ENCODE results near the gene MYO18A.
A peak's percentile ranks its signal among the peaks of the same experiment; 100 is the strongest.

Gene MYO18A

GRCh38 chr17:29078183-29079045, 101.8 kb downstream of the MYO18A start:
- no peak for DNase-seq

DNA sequence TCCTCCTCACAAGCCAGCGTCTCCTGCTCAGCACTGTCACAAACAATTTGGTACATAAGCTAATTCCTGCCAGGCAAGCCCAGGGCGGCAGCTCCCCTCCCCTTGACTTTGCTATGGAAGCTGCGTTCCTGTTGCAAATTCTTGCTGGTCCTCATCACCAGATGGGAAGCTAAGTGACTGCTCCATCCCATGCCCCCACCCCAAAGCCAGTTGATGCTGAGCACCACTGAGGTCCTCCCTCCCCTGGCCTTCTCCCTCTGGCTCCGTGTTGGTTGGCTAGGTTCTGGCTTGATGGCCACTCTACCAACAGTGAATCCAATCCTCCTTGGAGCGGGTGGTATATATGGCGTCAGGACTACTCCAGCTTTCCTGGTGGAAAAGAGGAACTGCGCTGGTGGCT, 102.9 kb downstream of the MYO18A start:
- no peak for DNase-seq

GRCh38 chr17:29076722-29077121, 103.5 kb downstream of the MYO18A start:
- DNase-seq, result no peak

DNA sequence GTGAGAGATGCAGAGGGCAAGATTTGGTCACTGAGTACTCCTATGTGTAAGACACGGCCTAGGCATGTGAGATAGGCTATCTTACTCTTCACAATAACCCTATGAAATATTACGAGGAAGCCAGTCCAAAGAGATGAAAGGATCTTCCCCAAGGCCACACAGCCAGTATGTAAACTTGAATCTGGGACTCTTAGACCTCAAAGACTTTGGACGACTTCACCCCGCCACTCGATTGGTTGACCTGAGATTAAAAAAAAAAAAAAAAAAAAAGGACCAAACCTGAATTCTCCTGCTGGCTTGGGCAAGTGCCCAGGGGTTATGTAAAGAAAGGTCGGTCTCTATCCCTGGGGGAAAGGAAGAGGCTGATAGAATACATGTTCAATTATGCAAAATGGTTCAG, 104.1 kb downstream of the MYO18A start:
- DNase-seq, result no peak

DNA sequence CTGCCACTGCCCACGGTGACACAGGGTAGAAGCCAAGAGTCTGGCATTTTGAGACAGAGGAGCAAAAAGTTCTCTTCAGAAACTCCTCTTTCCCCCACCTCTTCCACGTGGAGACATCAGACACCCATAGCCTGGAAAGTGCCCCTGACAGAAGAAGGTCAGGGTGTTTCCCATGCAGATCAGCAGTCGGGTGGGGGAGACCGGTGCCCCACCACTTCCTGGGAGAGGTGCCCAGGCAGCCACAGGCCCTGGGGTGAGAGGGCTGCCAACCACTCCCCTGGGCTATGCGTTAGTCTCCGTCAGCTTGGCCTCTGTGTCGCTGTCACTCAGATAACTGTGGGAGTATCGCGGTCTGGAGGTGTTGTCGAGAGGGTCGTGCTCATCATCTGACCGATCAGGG, 105.7 kb downstream of the MYO18A start:
- no peak for DNase-seq

DNA sequence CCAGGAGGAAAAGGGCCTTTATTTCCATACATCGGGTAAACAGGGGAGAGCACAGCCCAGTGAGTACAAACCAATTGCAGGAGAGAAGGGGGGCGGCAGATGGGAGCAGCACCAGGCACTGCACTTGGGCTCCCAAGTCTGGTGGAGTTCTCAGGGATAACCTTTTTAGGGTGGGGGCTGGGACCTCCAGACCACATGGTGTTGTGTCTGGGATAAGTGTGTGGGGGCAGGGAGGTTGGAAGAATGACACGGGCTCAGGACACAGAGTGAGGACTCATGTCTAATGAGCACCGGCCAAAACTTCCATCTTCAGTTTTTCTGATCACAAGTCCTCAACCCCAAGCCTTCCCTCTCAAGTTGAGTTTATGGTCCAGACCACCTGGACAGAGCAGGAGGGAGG, 106.7 kb downstream of the MYO18A start:
- no peak for DNase-seq

- no peak for DNase-seq
Observed at GRCh38 chr17:29073045-29073444, 107.2 kb downstream of the MYO18A start.

DNA sequence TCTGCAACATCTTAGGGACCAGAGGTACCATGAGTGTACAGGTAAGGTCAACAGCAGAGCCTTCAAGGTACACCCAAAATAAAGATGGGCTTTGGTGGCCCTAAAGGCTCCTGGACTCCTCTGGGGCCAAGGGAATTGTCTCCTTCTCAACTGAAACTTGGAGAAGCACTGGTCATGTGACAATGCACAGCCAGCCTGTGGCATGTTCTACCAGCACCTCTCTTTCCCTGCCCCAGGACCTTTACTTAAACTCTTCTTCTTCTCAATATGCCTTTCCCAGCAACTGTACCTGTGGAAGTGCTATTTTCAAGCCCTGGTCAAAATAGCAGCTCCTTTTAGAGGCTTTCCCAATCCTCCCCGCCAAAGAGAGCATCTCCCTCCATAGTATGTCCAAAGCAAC, 108.9 kb downstream of the MYO18A start:
- DNase-seq, result no peak

GRCh38 chr17:29070781-29071180, 109.4 kb downstream of the MYO18A start:
- no peak for DNase-seq

- DNase-seq, result no peak
Observed at GRCh38 chr17:29070308-29070707, 109.9 kb downstream of the MYO18A start.

- peak; percentile 5 for DNase-seq
Observed at GRCh38 chr17:29069526-29070041, 110.6 kb downstream of the MYO18A start.

- DNase-seq, result no peak
Observed at GRCh38 chr17:29068818-29069217, 111.4 kb downstream of the MYO18A start.

GRCh38 chr17:29066606-29067005, 113.6 kb downstream of the MYO18A start:
- DNase-seq, result no peak

DNA sequence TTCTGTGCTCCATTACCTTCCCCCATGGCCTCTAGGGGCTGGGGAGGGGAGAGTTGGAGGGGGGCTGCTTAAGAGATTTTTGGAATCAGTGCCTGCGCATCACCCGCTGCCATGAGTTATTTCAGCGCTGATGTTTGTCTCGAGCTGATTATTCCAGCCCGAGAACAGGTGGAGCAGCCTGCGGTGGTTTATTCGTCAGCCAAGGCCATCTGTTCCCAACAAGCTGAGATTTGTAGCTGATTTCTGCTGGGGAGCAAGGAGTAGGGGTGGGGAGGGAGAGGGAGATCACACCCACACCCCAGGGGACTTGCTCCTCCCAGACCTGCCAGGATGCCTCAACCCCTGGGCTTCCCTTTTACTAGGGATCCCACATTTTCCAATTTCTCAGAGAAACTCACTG, 114.2 kb downstream of the MYO18A start:
- DNase-seq, result no peak

DNA sequence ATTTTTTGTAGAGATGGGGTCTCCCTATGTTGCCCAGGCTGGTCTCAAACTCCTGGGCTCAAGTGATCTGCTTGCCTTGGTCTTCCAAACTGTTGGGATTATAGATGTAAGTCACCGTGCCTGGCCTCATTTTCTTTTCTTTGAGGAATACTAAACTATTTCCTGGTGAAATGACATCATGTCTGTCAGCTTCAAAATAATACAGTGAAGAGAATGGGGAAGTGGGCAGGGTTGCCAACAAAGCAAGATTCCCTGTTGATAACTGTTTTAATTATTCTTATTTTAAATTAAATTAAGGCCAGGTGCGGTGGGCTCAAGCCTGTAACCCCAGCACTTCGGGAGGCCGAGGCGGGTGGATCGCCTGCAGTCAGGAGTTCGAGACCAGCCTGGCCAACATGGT, 116.2 kb downstream of the MYO18A start:
- no peak for DNase-seq

- DNase-seq, result no peak
Observed at GRCh38 chr17:29062215-29062614, 118.0 kb downstream of the MYO18A start.

DNA sequence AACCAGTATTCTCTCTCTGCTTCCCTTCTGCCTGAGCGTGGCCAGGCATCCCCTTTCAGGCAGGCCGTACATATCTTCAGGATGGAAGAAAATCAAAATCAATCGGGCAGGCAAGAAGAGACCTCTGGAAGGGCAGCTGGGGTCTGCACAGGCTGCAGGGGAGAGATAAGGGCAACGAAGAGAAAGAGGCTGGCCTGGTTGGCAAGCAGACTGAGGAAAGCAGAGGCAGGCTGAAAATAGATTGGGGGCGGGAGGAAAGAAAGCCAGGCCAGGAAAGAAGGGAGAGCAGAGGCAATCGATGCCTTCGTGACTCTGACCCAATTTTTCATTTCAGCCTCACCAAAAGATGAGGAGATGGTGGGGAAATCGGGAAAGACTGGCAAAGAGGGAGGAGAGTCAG, 119.2 kb downstream of the MYO18A start:
- no peak for DNase-seq

DNA sequence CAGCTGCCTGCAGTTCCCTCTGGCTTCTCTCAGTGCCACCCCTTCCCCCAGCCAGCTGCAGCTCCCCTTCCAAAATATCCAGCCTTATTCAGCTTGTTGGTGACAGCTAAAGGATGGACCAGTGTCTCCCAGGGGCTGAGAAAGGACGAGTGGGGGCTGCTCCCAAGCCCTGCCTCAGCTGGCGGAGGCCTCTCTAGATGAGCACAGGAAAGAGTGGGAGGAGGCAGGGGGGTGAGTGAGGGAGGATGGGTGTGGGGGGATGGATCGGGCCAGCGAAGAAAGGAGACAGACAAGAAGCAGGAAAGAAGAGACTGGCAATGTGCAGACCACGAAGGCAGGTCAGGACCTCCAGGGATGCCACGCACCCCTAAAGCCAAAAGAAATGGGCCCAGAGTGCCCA, 119.7 kb downstream of the MYO18A start:
- DNase-seq, result no peak

DNA sequence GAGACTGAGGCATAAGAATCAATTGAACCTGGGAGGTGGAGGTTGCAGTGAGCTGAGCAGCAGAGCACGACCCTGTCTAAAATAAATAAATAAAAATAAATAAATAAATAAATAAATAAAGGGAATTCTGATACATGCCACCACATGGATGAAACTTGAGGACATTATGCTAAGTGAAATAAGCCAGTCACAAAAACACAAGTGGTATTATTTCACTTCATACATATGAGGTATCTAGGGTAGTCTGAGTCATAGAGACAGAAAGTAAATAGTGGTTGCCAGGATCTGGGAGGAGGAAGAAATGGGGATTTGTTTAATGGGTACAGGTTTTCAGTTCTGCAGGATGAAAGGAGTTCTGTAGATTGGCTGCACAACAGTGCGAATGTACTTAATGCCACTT, 120.9 kb downstream of the MYO18A start:
- DNase-seq, result peak; percentile 35

DNA sequence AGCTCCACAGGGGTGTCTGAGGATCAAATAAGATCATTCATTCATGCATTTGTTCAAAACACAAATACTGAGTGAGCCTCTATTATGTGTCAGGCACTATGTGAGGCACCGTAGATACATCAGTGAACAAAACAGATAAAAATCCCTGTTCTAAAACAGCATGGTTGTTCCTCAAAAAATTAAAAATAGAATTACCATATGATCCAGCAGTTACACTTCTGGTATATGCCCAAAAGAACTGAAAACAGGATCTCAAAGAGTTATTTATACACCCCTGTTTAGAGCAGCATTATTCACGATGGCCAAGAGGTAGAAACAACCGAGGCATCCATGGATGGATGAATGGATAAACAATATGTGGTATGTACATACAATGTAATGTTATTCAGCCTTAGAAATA, 121.8 kb downstream of the MYO18A start:
- DNase-seq, result no peak

- DNase-seq, result no peak
Observed at GRCh38 chr17:29057361-29057760, 122.8 kb downstream of the MYO18A start.

DNA sequence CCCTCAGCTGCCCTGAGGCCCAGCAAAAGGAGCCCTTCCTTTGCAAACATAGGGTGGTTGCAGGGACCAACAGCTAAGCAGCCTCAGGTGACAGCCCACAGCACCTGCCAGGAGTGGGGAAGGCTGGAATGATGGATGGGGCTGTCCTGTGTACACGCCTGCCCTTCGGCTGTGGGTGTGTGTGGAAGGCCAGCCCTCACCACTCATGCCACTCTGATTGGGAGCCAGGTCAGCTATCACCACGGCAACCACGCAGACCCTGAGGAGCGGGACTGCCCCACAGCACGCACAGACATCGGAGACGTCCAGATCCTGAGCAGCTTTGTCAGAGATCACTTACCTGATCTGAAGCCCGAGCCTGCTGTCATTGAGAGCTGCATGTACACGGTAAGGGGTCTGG, 125.4 kb downstream of the MYO18A start:
- DNase-seq, result no peak

- DNase-seq, result no peak
Observed at GRCh38 chr17:29051731-29052130, 128.5 kb downstream of the MYO18A start.

GRCh38 chr17:29051194-29051593, 129.0 kb downstream of the MYO18A start:
- no peak for DNase-seq

GRCh38 chr17:29050176-29050575, 130.0 kb downstream of the MYO18A start:
- DNase-seq, result no peak
